OCI-LY3 (cell line): ENCODE measurements around the gene PDE5A.

Experiments
- CTCF ChIP-seq: fragments of 200-600, 300-600 bp; sonication (generic); IDR thresholded peaks from 2 replicates; pipeline ENCODE4 v1.5.1; 2014; ENCODE audit warnings: antibody characterized with exemption, low read length, low read depth
- EZH2phosphoT487 ChIP-seq: fragments of 200-600 bp; shearing (Covaris generic); IDR thresholded peaks from 2 replicates; pipeline ENCODE4 v1.6.1; 2018; ENCODE audit warnings: antibody characterized with exemption, mixed run types, low read depth

GRCh38 chr4:119490335-119490734 is 138.3 kb downstream of the PDE5A start:
- TF ChIP-seq CTCF (peak; percentile 36), EZH2phosphoT487 (no peak)
